ENCODE data around the gene CNGB1. TPM values are rescaled to one million over a fixed set of nuclear protein-coding genes. Genes with fewer than 3 reads are reported as not detected.
"Not testable (repeated sequence)": the region's sequence is repeated elsewhere in the genome, so short reads cannot be mapped to it uniquely, and the experiment has no call there.

CNGB1 gene
- total RNA-seq, 1 donor from 2014 or later: not detected

GRCh38 chr16:58012481-58012880, 41.6 kb upstream of the CNGB1 start:
- Mint-ChIP-seq H3K9me3 (ENCODE audit: low read depth) (no peaks in the 10 kb centered on the region), H3K27me3 (no peaks in the 10 kb centered on the region), H3K4me3 (ENCODE audit: low read depth) (no peak overlapping the region), H3K27ac (no peak overlapping the region), H3K4me1 (ENCODE audit: low read depth) (peaks cover 4% of the 10 kb centered on the region), H3K36me3 (ENCODE audit: insufficient read depth) (peaks cover 14% of the 10 kb centered on the region)
- TF ChIP-seq CTCF (IDR thresholded peaks at IDR 0.05; ENCODE audit: unreplicated experiment): no peak
- no peak for DNase-seq (ENCODE audit: low spot score, unreplicated experiment)

GRCh38 chr16:58011652-58012051, 40.7 kb upstream of the CNGB1 start:
- no peak for TF ChIP-seq CTCF (IDR thresholded peaks at IDR 0.05; ENCODE audit: unreplicated experiment)
- no peaks in the 10 kb centered on the region for H3K27me3 Mint-ChIP-seq
- no peak overlapping the region for H3K4me3 Mint-ChIP-seq (ENCODE audit: low read depth)
- H3K27ac Mint-ChIP-seq: no peak overlapping the region
- peaks cover 19% of the 10 kb centered on the region for H3K36me3 Mint-ChIP-seq (ENCODE audit: insufficient read depth)
- H3K9me3 Mint-ChIP-seq (ENCODE audit: low read depth): peaks cover 6% of the 10 kb centered on the region
- H3K4me1 Mint-ChIP-seq (ENCODE audit: low read depth): peaks cover 4% of the 10 kb centered on the region
- DNase-seq (ENCODE audit: low spot score, unreplicated experiment): no peak

GRCh38 chr16:58010886-58011285, 40.0 kb upstream of the CNGB1 start:
- Mint-ChIP-seq H3K4me1 (ENCODE audit: low read depth) (peaks cover 4% of the 10 kb centered on the region), H3K4me3 (ENCODE audit: low read depth) (no peak overlapping the region), H3K27me3 (no peaks in the 10 kb centered on the region), H3K36me3 (ENCODE audit: insufficient read depth) (peaks cover 24% of the 10 kb centered on the region), H3K27ac (no peak overlapping the region), H3K9me3 (ENCODE audit: low read depth) (peaks cover 6% of the 10 kb centered on the region)
- no peak for DNase-seq (ENCODE audit: low spot score, unreplicated experiment)
- no peak for TF ChIP-seq CTCF (IDR thresholded peaks at IDR 0.05; ENCODE audit: unreplicated experiment)

GRCh38 chr16:58009856-58010416, 39.0 kb upstream of the CNGB1 start:
- no peaks in the 10 kb centered on the region for H3K27me3 Mint-ChIP-seq
- H3K36me3 Mint-ChIP-seq (ENCODE audit: insufficient read depth): peaks cover 26% of the 10 kb centered on the region
- H3K9me3 Mint-ChIP-seq (ENCODE audit: low read depth): peaks cover 6% of the 10 kb centered on the region
- TF ChIP-seq CTCF (IDR thresholded peaks at IDR 0.05; ENCODE audit: unreplicated experiment): no peak
- no peak overlapping the region for H3K27ac Mint-ChIP-seq
- no peak overlapping the region for H3K4me3 Mint-ChIP-seq (ENCODE audit: low read depth)
- peaks cover 4% of the 10 kb centered on the region for H3K4me1 Mint-ChIP-seq (ENCODE audit: low read depth)
- DNase-seq (ENCODE audit: low spot score, unreplicated experiment): no peak

GRCh38 chr16:58004736-58005135, 33.8 kb upstream of the CNGB1 start:
- not testable (repeated sequence) for H3K9me3 Mint-ChIP-seq (ENCODE audit: low read depth); DNase-seq (ENCODE audit: low spot score, unreplicated experiment); H3K4me3 Mint-ChIP-seq (ENCODE audit: low read depth); H3K27me3 Mint-ChIP-seq; H3K27ac Mint-ChIP-seq; H3K4me1 Mint-ChIP-seq (ENCODE audit: low read depth)
- peaks cover 21% of the 10 kb centered on the region for H3K36me3 Mint-ChIP-seq (ENCODE audit: insufficient read depth)

GRCh38 chr16:58002936-58003335, 32.0 kb upstream of the CNGB1 start:
- H3K36me3 Mint-ChIP-seq (ENCODE audit: insufficient read depth): peaks cover 19% of the 10 kb centered on the region
- H3K27me3 Mint-ChIP-seq: no peaks in the 10 kb centered on the region
- peaks cover 11% of the 10 kb centered on the region for H3K4me1 Mint-ChIP-seq (ENCODE audit: low read depth)
- H3K27ac Mint-ChIP-seq: no peak overlapping the region
- H3K9me3 Mint-ChIP-seq (ENCODE audit: low read depth): peaks cover 6% of the 10 kb centered on the region
- H3K4me3 Mint-ChIP-seq (ENCODE audit: low read depth): peak overlapping the region; percentile 16
- DNase-seq (ENCODE audit: low spot score, unreplicated experiment): no peak
- TF ChIP-seq CTCF (IDR thresholded peaks at IDR 0.05; ENCODE audit: unreplicated experiment): no peak
